NOMO-1 treated with dmso at 0.1 percent for 144 hours (cell line): ENCODE measurements around the gene TFEB.

Experiments used
- DNase-seq: peaks from one replicate; lab custom pipeline; 2025; ENCODE audit not compliant: unreplicated experiment; lab: John Stamatoyannopoulos, UW

The TFEB gene

DNA sequence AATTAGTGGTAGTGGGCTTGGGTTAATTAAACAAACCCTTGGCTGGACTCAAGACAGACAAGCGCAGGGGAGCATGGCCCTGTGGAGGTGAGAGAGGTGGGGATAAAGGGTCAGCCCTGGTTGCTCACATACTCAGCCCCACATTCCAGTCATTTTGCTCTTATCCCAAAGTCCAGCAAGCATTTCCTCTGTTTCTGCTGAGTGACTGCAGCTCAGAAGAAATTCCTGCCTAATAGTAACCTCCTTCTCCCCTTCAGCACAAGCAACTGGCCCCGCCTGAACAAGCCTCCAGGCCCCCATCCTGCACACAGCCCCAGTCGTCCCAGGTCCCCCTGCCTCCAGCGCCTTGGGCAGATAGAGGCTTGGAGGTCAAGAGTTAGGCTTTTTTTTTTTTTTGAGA, 3.6 kb upstream of the TFEB start:
- no peak for DNase-seq

DNA sequence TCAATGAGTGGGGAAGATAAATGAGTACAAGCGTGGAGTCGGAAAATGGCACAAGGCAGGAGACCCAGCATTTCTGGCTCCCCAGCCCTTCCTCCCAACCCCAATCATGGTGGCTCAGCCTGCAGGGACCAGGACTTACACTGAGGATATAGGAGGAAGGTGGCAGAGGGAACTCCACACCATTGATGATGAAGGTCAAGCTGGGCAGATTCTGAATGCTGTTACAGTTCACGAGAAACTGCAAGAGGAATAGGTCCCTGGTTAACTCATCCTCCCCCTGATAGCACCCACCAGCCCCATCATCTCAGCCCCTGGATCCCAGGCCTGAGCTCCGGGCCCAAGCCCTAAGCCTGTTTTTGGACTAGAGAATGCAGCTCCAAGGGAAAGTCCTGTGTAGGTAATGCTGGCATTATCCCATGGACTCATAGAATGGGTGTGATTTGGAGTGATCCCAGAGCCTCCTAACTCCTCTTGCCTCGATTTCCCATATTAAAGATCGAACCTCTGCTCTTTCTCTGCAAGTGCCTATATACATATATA, 2.3 kb upstream of the TFEB start:
- DNase-seq, result no peak

DNA sequence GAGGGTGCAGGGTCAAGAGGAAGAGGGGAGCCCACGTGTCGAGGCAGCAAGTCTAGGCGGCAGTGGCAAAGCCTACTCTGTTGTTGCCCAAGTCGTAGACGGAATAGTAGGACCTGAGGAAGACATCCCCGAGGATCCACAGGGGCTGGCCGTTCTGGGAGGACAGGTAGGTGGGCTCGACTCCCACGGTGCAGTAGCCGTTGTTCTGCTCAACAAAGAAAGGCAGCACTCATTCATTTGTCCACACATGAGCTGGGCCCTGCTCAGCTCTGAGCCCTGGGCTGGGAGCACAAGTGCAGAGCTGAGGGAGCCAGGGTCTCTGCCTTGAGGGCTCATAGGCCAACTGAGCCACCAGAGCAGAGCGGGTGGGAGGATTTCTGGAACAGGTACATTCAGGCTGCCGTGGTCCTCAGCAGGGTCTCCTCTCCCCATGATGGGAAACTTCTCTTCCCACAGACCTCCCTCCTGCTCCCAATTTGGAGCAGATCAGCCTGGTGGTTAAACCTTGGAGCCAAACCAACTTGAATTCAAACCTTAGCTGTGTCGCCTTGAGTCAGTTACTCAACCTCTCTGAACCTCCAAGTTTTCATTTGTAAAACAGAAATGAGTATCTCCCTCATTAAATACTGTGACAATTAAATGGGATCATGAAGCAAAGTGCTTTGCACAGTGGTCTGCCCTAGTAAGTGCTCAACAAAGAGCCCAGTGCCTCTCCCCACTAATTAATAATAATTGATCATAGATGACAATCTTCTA, 1.6 kb upstream of the TFEB start:
- DNase-seq, result no peak

DNA sequence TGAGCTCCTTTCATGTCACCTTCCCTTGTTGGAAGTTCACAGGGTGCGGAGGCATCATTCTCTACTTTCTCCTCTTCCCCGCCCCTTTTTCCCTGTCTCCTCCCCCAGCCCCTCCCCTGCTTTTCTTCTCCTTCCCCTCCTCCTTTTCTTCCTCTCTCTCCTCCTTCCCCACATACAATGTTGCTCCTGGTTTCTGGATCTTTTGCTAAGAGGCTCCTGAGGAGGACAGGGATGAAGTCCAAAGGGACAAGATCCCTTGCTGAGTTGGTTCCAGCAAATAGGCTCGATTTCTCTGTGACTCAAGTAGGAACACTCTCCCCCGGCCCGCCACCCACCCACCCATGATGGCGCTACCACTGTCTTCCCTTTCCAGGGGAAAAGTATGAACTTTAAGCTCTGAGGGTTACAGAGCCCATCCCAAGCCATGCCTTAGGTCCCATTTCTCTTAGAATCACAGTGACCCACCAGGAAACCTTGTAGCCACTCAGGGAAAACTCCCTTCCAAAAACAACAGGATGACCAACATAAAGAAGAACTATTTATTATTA, 852 bp upstream of the TFEB start:
- no peak for DNase-seq

DNA sequence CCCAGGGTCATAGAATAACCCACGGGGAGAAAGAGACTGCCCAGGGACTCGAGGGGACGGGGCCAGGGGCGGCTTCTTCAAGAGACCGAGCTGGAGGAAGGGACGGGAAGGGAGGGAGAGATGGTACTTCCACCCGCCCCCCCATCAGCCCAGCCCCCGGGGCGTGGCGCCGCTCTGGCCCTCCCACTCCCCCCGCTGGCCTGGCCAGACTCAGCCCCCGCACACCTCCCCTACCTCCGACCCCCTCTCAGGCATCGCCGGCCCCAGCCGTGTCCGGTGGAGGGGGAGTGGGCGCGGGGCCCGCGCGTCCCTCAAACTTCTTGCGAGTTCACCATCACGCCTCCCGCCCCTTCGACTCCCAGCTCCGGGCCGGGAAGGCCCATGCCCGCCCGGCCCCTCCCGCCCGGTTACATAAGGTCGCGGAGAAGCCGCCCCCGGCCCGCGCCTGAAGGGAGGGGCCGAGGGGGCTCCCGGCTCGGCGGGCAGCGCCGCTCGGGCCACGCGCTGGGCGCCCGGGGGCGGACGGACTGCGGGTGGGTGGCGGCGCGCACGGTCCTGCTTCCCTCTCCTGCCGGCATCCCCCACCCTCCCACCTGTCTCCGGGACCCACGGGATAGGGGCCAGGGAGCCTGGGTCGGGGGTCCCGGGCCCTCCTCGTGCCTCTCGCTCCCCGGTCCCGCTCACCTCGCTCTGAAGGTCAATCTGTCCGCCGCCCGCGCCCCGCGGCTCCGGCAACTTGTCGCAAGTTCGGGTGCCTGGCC, 562 bp downstream of the TFEB start:
- peak; percentile 38 for DNase-seq

DNA sequence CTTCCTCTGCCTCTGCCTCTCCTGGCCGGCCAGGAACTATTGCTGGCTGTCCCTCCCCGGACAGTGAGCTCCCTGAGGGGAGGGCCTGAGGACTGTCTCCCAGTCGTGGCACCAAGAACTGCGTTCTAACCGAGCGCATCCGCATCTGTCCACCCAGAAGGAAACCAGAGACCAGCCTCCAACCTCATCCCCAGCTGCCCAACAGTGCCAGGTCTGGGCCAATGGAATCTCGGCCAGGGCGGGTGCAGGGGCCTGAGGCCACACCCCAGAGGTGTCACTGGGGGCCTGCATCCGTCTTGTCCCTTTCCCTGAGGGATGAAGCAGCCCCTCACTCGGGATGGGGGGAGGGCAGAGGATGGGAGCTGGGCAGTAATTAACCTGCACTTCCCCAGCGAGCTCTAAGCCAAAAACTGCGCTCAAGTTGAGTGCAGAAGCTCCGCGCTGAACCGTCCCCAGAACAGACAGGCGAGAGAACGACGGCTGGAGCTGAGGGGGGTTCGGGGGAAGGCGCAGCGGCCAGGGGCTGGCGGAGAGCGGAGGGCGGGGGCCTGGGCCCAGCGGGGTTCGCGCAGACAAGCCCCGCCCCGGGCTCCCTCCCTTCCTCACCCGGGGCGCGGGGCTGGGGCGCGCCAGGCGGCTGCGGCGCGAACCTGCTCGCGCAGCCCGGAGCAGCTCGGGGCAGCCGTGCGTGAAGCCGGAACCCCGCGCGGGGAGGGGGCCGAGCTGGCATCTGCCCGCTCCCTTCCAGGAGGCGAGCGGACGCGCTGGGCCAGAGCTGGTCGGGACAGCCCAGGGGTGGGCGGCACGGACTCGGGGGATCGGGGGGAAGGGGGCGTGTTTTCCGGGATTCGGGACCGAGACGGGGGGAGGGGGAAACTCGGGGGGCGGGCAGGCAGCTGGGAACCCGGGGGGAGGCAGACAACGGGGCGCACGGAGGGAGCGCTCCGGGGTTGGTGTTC, 1.4 kb downstream of the TFEB start:
- DNase-seq, result peak; percentile 67

DNA sequence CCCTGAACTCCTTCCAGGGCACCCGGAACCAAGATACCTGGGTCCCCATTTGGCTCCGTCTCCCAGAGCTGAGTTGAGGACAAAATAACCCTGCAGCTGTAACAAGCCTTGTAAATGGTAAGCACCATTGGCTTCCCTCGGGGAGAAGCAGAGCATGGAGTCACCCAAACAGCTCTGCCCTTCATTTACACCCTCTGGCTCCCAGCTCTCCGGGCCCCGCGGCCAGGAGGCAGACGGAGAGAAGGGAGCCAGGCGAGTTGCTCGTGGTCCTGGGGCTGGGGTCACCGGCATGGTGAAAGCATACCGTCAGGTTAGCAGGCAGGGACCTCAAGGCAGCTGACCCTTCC, 2.1 kb downstream of the TFEB start:
- no peak for DNase-seq

DNA sequence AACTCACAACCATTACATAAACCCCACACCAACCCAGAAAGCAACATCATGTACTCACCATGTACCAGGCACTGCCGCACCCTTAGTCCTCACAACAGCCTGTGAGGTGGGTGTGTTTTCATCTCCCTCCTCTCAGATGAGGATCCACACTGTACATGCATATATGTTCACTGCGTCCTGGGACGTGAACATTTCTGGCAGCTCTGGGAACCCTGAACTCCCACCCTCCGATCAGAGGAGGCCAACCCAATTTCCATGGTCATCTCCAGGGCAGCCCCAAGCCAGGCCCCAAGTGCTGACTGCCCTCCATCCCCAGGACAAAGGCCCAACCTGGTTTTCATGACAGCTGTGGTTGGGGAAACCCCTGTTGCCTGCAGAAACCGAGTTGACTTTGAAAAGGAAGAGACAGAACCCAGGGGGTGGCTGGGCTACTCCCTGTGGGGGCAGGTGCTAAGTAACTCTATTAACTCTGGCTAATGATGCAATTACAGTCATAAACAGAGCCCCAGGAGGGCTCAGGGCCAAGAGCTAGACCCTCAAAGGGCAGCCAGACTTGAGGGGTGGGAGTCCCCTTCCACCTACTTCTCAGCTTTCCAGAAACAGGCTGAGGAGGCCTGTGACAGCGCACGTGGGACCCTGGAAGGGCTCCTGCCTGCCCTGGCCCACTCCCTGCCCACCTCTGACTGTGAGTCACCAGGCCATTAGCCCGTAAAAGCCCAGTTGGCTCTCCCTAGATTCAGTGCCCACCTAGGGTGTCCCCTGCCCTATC, 2.6 kb downstream of the TFEB start:
- no peak for DNase-seq

DNA sequence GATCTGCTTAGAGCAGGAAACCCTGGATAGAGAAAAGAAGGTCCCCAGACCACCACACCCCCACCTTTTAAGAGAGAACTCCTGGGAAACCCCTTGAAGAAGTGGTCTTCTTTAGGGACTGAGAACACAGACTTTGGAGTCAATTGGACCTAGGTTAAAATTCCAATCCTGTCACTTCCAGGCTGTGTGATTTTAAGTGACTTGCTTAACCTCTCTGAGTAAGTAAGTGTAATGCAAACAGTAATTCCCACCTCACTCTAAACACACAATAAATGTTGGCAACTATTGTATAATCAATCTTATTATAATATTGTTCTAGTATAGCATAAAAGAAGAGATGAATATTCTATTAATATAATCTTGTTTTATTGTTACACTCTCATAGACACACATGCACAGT, 3.3 kb downstream of the TFEB start:
- no peak for DNase-seq

DNA sequence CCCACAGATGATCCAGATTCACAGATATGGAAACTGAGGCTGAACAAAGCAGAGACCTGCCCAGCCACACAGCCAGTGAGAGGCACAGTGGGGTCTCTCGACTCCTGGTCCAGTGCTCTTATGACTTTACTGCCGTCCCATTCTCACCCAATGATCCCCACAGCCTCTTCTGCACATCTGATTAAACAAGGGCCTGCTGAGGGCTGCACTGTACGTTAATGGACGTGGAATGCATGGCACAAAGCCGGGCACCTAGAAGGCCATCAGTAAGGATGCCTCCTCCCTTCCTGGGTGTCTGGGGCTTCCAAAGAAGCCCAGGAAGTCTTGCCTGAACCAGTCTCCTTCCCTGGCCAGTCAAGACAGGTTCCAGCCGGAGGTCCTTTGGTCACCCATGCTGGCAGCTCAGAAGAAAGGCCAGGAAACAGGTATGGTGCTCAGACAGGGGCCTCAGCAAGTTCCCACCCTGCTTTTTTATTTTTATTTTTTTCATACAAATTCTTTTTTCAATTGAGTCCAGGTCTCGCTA, 3.8 kb downstream of the TFEB start:
- DNase-seq, result no peak

DNA sequence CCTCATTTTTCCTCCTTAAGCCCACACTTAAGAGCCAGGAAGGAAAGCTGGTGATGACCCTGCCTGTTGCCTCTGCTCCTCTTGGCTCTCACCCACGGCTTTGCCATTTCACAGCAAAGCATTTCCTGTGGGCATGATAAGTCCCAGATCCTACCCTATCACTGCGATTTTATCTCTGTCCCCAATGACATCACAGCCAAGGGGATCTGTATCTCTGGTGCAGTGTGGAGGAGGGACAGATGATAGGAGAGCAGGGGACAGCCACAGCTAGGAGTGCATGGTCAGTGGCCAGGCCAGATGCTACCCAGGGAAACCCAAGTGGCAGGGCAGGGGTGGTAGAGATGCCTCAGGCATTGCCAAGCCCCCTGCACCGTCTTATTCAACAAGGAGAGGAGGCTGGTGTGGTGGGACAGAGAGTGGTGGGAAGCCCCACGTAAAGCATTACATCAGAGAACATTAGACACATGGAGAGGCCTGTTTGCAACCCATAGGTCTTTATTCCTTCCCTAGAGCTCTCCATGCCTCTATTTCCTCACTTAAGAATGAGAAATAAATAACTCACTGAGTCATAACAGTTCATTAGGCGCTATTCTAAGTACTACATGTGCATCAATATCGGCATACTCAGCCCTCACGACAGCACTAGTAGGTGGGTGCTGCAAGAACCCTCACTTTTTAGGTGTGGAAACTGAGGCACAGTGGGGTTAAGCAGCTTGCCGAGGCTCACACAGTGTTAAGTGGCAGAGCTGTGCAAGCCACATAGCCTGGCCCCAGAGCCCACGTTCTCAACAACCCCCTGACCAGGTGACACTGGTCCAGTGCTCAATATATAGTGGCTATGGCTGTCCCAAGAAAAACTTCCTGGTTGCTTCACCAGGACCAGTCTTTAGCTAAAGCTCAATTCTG, 4.6 kb downstream of the TFEB start:
- DNase-seq, result no peak

DNA sequence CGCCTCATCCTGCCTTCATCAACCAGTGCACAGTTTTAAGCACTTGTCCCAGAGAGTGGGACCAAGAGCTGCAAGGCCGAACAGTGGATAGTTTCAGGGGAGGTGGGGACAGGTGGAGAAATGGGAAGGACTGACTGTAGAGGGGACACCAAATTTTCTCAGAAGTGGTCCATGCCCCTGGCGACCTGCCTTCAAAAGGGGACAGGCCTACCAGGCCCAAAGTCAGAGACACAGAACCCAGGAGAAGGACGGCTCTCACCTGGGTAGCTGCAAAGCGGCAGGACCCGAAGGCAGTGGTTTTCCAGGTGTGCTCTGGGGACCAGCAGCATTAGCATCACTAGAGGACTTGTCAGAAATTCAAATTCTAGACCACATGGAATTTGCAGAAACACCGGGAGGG, 5.8 kb downstream of the TFEB start:
- no peak for DNase-seq

DNA sequence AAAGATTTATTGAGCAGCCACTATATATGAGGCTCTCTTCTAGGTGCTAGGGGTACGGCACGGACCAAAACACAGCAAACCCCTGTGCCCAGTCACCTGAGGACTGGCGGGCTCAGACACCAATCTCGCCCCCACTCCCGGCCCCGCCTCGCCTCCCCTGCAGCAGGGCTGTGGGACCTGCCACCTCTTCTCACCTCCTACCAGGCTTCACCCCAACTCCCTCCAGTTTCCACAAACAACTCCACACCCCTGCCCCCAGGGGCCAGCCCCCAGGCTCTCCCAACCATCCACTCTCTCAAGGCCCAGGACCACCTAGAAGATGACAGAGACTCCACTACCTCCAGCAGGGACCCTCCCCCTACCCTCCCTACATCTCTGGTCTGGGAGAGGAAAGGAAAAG, 6.5 kb downstream of the TFEB start:
- no peak for DNase-seq

DNA sequence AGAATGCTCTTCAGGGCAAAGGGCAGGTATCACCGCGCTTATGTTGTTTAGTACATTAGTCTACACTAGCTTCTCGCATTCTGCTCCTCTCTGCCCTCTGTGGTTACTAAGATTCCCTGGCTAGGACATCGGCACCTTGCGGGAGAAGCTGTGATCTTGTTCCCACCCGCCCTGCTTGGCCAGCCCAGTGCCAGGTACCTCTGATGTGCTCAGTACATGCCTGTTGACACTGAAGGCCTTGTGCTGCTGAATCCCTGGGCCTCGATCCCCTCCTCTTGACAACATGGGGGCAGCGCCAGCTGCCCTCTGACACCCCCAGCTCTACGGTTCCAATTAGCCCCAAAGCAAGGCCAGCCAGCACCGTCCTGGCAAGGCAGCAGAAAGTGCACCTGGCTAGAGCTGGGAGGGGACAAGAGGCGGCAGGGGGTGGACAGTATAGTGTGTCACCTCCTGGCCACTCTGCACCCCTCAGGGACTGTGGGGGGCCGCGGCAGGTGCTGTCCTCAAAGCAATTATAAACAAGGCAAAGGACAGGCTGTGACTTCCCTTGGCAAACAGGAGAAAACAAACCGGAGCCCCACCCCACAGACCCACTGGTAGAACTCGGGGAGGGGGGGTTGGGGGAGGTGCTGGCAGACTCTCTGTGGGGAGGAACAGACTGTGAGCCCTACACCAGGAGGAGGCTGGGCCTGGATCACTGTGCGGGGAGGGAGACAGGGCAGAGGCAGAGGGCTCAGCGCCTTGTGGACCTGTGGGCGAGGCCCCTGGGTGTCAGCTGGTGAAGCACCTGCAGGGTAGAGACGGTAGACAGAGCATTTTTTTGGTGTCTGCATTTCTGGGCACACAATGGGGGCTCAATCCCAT, 7.1 kb downstream of the TFEB start:
- no peak for DNase-seq

DNA sequence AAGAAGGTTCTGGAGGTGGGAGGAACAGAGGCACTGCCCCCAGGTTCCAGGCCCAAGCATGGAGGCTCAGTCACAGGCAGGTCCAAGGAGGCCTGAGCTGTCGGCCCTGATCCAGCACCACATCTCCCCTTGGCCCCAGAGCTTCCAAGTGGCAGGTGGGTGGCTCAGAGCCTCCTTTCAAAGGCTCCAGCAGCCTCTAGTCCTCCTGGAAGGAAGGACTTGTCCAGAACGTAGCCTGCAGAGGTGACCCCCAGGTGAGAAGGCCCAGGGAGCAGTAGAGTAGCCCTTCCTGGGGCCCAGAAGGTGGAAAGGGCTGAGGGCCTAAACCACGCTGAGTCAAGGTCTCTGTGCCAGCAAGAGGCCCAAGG, 7.7 kb downstream of the TFEB start:
- DNase-seq, result no peak

DNA sequence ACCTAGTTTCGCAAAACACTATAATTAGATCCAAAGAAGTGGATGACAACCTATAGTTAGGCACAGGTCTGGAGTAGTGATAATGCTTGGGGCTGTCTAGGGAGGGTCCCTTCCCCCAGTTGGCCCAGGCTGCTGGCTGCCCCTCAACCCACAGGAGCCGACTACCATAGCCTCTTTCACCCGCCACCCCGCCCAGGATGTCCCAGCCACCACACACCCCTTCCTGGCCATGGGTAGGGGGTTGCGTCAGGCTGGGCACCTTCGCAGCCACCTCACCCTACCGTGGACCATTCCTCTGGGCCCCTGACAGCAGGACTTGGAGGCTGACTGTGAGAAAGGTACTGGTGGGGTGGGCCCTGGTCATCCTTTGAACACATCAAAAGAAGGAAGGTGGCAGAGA, 8.5 kb downstream of the TFEB start:
- DNase-seq, result no peak

DNA sequence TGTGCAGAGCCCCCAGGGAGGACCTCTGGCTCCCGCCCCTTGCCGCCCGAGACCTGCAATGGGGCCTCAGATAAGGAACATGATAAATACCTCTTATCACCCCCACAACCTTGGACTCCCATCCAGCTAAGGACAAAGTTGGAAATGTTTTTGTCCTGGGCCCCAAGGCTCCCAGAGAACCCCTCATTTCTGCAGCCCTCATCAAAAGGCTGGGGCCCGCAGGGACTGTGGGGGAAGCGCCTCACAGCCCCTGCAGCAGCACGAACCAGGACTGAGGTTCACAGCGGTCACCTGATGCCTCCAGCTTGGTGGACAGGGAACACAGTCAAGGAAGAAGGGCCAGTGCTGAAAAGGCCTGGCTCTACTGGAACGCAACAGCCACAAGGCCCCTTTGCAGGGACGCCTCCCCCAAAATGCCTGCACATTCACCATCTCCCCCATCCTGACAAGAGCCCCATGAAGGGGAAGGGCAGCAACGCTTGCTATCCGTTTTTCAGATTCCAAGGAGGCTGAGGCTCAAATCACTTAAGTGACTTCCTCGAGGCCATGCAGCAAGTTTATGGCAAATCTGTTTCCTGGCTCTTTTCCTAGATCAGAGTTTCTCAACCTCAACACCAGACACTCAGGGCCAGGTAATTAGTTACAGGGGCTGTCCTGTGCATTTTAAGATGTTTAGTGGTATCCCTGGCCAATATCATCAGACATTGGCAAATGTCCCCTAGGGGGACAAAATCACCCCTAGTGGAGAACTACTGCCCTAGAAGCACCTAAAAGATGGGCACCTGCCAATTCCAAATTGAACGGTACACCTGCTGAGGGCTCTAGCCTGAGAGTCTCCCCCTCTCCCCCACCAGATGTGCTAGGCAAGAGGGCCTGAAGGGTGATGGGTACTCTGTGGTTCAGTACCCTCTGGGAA, 10.6 kb downstream of the TFEB start:
- DNase-seq, result no peak
